Activated CD4-positive, CD25-positive, alpha-beta regulatory T cell (primary cell): ENCODE measurements around the gene TBXAS1.

Experiments used
- DNase-seq, 4 experiments: peaks; one replicate each; lab custom pipeline; 2025; lab: John Stamatoyannopoulos, UW

TBXAS1 gene

GRCh38 chr7:140048138-140048537 lies 219.1 kb downstream of the TBXAS1 start:
- DNase-seq = no peak

- DNase-seq = no peak
Observed at GRCh38 chr7:140048989-140049338, 219.9 kb downstream of the TBXAS1 start.

GRCh38 chr7:140049339-140050024 lies 220.4 kb downstream of the TBXAS1 start:
- no peak for DNase-seq

- no peak for DNase-seq
Observed at GRCh38 chr7:140050100-140050499, 221.0 kb downstream of the TBXAS1 start.

- DNase-seq = no peak
Observed at GRCh38 chr7:140051820-140052219, 222.8 kb downstream of the TBXAS1 start.

- DNase-seq = no peak
Observed at GRCh38 chr7:140053812-140054539, 224.9 kb downstream of the TBXAS1 start.

- DNase-seq = no peak
Observed at GRCh38 chr7:140054751-140055150, 225.7 kb downstream of the TBXAS1 start.

GRCh38 chr7:140055833-140056232 lies 226.8 kb downstream of the TBXAS1 start:
- no peak for DNase-seq

GRCh38 chr7:140056431-140057142 lies 227.5 kb downstream of the TBXAS1 start:
- DNase-seq = no peak

- DNase-seq = no peak
Observed at GRCh38 chr7:140057143-140057535, 228.1 kb downstream of the TBXAS1 start.

GRCh38 chr7:140058517-140058916 lies 229.5 kb downstream of the TBXAS1 start:
- no peak for DNase-seq

- DNase-seq = no peak
Observed at GRCh38 chr7:140059273-140060242, 230.5 kb downstream of the TBXAS1 start.

GRCh38 chr7:140060243-140060630 lies 231.2 kb downstream of the TBXAS1 start:
- no peak for DNase-seq

GRCh38 chr7:140060788-140061606 lies 231.9 kb downstream of the TBXAS1 start:
- DNase-seq = no peak

- DNase-seq = no peak
Observed at GRCh38 chr7:140061607-140061930, 232.5 kb downstream of the TBXAS1 start.

- DNase-seq = peak in 3 of 4 experiments; percentile 10 to 32 (median 17)
Observed at GRCh38 chr7:140062118-140062527, 233.1 kb downstream of the TBXAS1 start.

- DNase-seq = peak; percentile 68 to 85 (median 81)
Observed at GRCh38 chr7:140062528-140063299, 233.7 kb downstream of the TBXAS1 start, which contains the start of gene PARP12. Gene PARP12 (minus strand): TSS chr7:140062951. CDS start chr7:140062847, 104 bp downstream.

GRCh38 chr7:140067052-140067451 lies 238.0 kb downstream of the TBXAS1 start:
- DNase-seq = no peak

GRCh38 chr7:140068033-140068432 lies 239.0 kb downstream of the TBXAS1 start:
- DNase-seq = no peak

- DNase-seq = no peak
Observed at GRCh38 chr7:140069298-140069949, 240.4 kb downstream of the TBXAS1 start.
